Osteoblast (primary cell): ENCODE measurements around the gene COX20. TPM values are rescaled to one million over a fixed set of nuclear protein-coding genes. Genes with fewer than 3 reads are reported as not detected.
"Not testable (repeated sequence)": the region's sequence is repeated elsewhere in the genome, so short reads cannot be mapped to it uniquely, and the experiment has no call there.

Experiments used
- DNase-seq: peaks from one replicate; pipeline ENCODE4 v3.0.0; 2011; ENCODE audit warnings: low spot score, mixed read lengths; ENCODE audit not compliant: insufficient read length; ENCODE audit errors: missing footprints
- H2AFZ ChIP-seq: 2 replicates; pipeline ENCODE4 v1.6.0; 2011; ENCODE audit warnings: mild to moderate bottlenecking, low read length
- H3K27ac ChIP-seq: 2 replicates; pipeline ENCODE4 v1.5.1; 2011; ENCODE audit warnings: mild to moderate bottlenecking, low read depth, low read length, moderate library complexity
- H3K27me3 ChIP-seq: 2 replicates; pipeline ENCODE4 v1.6.0; 2012; ENCODE audit warnings: mild to moderate bottlenecking, control low read depth, inconsistent platforms, low read length, moderate library complexity; ENCODE audit not compliant: insufficient read depth
- H3K36me3 ChIP-seq: 2 replicates; pipeline ENCODE4 v1.5.1; 2011; ENCODE audit warnings: mild to moderate bottlenecking, low read length, control low read depth, moderate library complexity; ENCODE audit not compliant: insufficient read depth
- H3K4me1 ChIP-seq: 2 replicates; pipeline ENCODE4 v1.5.1; 2011; ENCODE audit warnings: mild to moderate bottlenecking, low read length, control low read depth, moderate library complexity; ENCODE audit not compliant: insufficient read depth
- H3K4me2 ChIP-seq: 2 replicates; pipeline ENCODE4 v1.6.0; 2011; ENCODE audit warnings: mild to moderate bottlenecking, low read length; ENCODE audit not compliant: insufficient read depth
- H3K4me3 ChIP-seq: fragments of 200-600 bp; sonication (generic); 3 replicates; pipeline ENCODE4 v1.5.1; 2012; ENCODE audit warnings: mild to moderate bottlenecking, low read length, inconsistent platforms; ENCODE audit not compliant: insufficient read depth
- H3K79me2 ChIP-seq: 2 replicates; pipeline ENCODE4 v1.6.0; 2012; ENCODE audit warnings: mild to moderate bottlenecking, low read length, control low read depth, inconsistent platforms; ENCODE audit not compliant: insufficient read depth
- H3K9me3 ChIP-seq: 2 replicates; pipeline ENCODE4 v1.5.1; 2011; ENCODE audit warnings: low read depth, low read length, control low read depth
- H4K20me1 ChIP-seq: 2 replicates; pipeline ENCODE4 v1.6.0; 2012; ENCODE audit warnings: mild to moderate bottlenecking, low read length, control low read depth; ENCODE audit not compliant: insufficient read depth
- total RNA-seq: library from RNA; depleted of rRNA; stranded (reverse); fragments of >200 nt; gene quantifications from 2 replicates; pipeline ENCODE4 v1.2.3, GENCODE V29; 2012
- TF ChIP-seq, protein P1 (sequence below): IDR thresholded peaks from 2 replicates; pipeline ENCODE4 v1.5.1; 2011; ENCODE audit warnings: mild to moderate bottlenecking, low read depth, low read length, moderate library complexity; ENCODE audit errors: extremely low read depth

The COX20 gene
- total RNA-seq, 1 donor: 35.8 TPM

DNA sequence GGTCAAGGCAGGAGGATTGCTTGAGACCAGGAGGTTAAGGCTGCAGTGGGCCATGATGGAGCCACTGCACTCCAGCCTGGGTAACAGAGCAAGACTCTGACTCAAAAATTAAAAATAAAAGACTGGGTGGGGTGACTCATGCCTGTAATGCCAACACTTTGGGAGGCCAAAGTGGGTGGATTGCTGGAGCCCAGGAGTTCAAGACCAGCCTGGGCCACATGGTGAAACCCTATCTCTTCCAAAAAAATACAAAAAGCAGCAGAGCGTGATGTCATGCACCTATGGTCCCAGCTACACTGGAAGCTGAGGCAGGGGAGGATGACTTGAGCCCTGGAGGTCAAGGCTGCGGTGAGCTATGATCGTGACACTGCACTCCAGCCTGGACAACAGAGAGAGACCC lies 44.4 kb upstream of the COX20 start:
- Histone ChIP-seq H2AFZ (no peak overlapping the region), H3K36me3 (no peaks in the 10 kb centered on the region), H3K27me3 (no peaks in the 10 kb centered on the region), H3K4me3 (no peak overlapping the region), H3K4me1 (peaks cover 7% of the 10 kb centered on the region), H3K27ac (no peak overlapping the region), H3K79me2 (no peaks in the 10 kb centered on the region), H4K20me1 (no peaks in the 10 kb centered on the region), H3K9me3 (no peaks in the 10 kb centered on the region), H3K4me2 (no peak overlapping the region)
- TF ChIP-seq, protein P1, sequence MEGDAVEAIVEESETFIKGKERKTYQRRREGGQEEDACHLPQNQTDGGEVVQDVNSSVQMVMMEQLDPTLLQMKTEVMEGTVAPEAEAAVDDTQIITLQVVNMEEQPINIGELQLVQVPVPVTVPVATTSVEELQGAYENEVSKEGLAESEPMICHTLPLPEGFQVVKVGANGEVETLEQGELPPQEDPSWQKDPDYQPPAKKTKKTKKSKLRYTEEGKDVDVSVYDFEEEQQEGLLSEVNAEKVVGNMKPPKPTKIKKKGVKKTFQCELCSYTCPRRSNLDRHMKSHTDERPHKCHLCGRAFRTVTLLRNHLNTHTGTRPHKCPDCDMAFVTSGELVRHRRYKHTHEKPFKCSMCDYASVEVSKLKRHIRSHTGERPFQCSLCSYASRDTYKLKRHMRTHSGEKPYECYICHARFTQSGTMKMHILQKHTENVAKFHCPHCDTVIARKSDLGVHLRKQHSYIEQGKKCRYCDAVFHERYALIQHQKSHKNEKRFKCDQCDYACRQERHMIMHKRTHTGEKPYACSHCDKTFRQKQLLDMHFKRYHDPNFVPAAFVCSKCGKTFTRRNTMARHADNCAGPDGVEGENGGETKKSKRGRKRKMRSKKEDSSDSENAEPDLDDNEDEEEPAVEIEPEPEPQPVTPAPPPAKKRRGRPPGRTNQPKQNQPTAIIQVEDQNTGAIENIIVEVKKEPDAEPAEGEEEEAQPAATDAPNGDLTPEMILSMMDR: no peak
- DNase-seq: no peak

DNA sequence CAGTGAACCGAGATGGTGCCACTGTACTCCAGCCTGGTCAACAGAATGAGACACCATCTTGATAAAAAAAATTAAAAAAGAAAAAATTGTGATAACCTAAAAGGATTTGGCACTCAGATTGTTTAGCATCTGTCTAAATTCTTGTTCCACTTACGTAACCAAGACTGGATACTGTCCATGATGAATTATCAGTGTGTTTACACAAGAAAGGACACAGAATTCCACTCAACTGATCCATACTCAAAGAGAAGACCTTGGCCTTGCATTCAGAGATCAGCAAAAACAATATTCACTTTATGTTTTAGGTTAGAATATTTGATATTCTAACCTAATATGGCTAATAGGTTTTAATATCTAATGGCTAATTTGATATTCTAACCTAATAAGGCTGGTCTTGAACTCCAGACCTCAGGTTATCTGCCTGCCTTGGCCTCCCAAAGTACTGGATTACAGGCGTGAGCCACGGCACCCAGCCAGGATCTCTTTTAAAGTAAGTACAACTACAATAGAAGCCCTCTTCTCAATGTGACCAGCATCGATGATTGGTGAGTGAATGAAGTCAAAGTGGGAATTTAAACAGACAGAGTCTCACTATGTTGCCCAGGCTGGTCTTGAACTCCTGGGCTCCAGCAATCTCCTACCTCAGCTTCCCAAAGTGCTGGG lies 43.1 kb upstream of the COX20 start:
- DNase-seq: peak; percentile 90
- Histone ChIP-seq H4K20me1 (no peaks in the 10 kb centered on the region), H3K4me3 (no peak overlapping the region), H3K4me2 (peak overlapping the region; percentile 18), H3K27me3 (no peaks in the 10 kb centered on the region), H3K9me3 (no peaks in the 10 kb centered on the region), H3K27ac (no peak overlapping the region), H3K79me2 (no peaks in the 10 kb centered on the region), H3K4me1 (peaks cover 7% of the 10 kb centered on the region), H3K36me3 (no peaks in the 10 kb centered on the region), H2AFZ (no peak overlapping the region)
- TF ChIP-seq, protein P1: no peak

DNA sequence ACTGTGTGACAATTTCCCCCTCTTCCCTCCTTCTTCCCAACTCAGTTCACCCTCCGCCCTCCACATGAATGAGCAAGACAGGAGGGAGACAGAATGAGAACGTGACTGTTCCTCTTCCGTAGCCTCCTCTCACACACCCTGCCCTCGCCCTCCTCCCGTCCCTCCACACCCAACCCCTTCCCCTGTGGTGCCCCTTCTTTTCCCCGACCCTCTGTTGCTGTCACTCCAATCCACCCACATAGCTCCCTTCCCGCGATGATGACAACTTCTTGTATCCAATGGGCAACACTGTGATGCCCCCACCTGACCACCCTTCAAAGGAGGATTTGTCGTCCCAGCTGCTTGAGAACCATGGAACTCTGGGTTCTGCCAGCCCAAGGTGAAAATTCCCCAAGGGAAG lies 41.4 kb upstream of the COX20 start:
- Histone ChIP-seq H3K27me3 (no peaks in the 10 kb centered on the region), H3K4me2 (no peak overlapping the region), H3K4me3 (no peak overlapping the region), H3K36me3 (no peaks in the 10 kb centered on the region), H3K79me2 (no peaks in the 10 kb centered on the region), H3K27ac (no peak overlapping the region), H3K9me3 (no peaks in the 10 kb centered on the region), H3K4me1 (peaks cover 7% of the 10 kb centered on the region), H2AFZ (no peak overlapping the region), H4K20me1 (no peaks in the 10 kb centered on the region)
- TF ChIP-seq, protein P1: no peak
- DNase-seq: no peak

DNA sequence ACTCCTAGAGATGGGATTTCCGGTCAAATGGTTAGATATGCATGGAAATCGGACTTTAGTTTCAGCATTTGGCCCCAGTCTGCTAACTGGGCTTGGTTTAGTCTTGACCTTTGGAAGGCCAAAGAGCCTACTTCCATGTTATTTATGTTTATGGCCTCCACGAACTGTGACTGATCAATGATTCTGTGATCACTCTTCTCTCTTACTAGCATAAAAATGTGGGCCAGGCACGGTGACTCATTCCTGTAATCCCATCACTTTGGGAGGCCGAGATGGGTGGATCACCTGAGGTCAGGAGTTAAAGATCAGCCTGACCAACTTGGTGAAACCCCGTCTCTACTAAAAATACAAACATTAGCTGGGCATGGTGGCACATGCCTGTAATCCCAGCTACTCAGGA lies 40.9 kb upstream of the COX20 start:
- H3K79me2 ChIP-seq, H3K4me1 ChIP-seq, DNase-seq, H3K9me3 ChIP-seq, H3K4me3 ChIP-seq, H4K20me1 ChIP-seq, H3K36me3 ChIP-seq, H2AFZ ChIP-seq, H3K27ac ChIP-seq, H3K4me2 ChIP-seq, H3K27me3 ChIP-seq: not testable (repeated sequence)
